Left cardiac atrium (tissue), 4 donors: ENCODE measurements around the gene ARHGEF16. TPM values are rescaled to one million over a fixed set of nuclear protein-coding genes. Genes with fewer than 3 reads are reported as not detected.
A peak's percentile ranks its signal among the peaks of the same experiment; 100 is the strongest.

ENCODE experiments used
- ATAC-seq, 2 donors: fragments of 200-7000 bp; cut with Tn5 transposase; one replicate each; pipeline ENCODE4 v1.9.1; 2020; ENCODE audit warnings: mild to moderate bottlenecking in 2 of 2, moderate library complexity in 2 of 2
- DNase-seq: peaks from one replicate; pipeline ENCODE4 v3.0.0-alpha.2; 2020
- intact Hi-C, 2 donors: fragments of 100-400 bp; cut with DNase I; formaldehyde crosslinking; loops; one replicate each; pipeline versions ENCODE4 v1.14.1 to v1.15.1; 2022 to 2023
- total RNA-seq, 2 donors: library from RNA; stranded (reverse); fragmentation: NEBNext Ultra II Directional; extraction: Animal tissue kit (Norgen Biotek cat#: 25700); gene quantifications; one replicate each; pipeline ENCODE4 v1.2.1, GENCODE V29; 2021
- donor health status: DM: no; HTN: yes; CAD: no.
- donor health status: DM: no; HTN: yes; CAD: no; lungs with severe emphysema.
- donor health status: DM: yes; HTN: yes; CAD: no.
- donor health status: Dilated cardiomyopathy.

ARHGEF16 gene
- total RNA-seq, 2 donors from 2014 or later = 0.68 to 2.3 TPM

DNA sequence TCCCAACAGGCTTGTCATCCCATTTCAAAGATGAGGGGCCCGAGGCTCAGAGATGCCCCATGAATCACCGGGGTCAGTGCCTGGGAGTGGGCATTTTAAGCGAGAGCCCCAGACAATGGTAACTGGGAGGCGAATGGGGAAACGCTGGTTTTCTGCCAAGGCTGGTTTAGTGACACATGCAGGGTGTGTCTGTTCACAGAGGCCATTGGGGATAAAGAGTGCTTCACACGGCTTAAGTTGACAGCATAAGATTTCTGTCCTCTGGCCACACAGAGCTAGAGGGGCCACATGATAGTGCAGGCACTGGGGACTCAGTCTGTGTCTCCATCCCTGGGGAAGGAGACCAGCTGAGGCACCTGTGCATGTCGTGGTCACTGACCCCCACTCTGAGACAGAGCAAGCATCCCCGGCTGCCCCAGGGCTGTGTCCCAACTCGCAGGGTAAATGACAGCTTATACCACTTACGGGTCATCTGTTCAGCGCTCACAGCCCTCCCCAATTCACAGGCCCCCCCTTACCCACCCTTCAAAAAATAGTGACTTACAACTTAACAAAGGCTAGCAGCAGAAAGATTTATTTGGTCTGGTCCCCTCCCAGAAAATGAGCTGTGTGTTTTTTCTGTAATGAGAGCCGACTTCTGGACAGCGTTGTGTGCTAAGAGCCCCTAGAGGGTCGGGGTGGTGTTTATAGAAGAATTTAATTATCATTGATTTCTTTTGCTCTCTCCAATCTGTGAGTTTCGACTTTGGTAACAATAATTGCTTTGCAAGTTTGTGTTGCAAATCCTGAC, 34.9 kb upstream of the ARHGEF16 start:
- no peak for ATAC-seq
- intact Hi-C loops = loop anchor here (5.0 to 10.0 kb wide), 6 partner anchors 542 to 1007 kb away; partner anchors contain the start of gene PEX10 (in 1 of the 2)
- no peak for DNase-seq

DNA sequence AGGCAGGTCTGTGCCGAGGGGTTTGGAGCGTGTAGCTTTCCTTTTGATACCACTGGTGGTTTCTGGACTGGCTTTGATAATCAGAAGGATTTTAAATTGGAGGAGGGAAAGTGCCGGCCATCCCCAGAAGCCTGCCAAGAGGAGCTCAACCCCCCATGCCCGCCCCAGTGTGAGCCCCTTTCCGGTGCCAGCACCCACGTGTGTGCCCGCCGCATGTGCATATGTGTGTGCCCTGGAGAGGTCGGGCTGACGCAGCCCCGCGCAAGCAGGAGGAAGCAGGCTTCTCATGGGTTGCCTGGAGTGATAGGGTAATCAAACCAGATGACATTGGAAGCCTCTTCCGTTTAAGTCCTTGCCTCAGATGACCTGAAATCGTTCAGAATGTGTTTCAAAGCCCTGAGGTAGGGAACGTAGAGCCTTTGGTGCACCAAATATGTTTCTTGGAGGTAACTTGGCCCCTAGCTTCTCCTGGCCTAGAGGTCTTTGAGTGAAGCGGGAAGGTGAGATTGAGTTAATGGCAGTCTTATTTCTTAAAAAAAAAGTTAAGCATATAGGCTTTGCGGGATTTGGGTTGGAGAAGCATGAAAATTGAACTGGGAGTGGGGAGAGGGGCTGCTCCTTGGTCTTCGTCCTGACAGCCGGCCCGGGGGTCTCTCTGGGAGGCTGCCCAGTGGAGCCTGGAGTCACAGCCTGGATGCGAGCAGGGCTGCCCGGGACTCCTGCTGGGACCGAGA, 34.1 kb upstream of the ARHGEF16 start:
- intact Hi-C loops = loop anchor here (5.0 to 10.0 kb wide), 6 partner anchors 543 to 1008 kb away; partner anchors contain the start of gene PEX10 (in 1 of the 2)
- DNase-seq = no peak
- ATAC-seq = no peak

DNA sequence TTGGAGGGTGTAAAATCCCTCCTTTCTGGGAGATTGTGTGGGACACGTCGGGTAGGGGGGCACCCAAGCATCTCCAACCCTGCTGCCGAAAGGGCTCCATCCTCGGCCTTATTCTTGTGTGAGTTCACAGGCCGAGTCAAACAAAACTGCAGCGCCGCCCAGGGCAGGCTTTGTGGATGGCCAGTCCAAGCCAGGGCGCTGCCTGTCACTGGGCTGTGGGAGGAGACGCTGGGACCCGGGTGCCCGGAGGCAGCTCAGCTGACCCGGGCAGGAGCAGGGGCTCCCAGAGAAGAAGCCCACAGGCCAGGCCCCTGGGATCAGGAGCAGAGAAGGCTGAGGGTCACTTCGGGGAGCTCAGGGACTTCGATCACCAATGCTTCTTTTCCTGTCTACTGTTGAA, 31.8 kb upstream of the ARHGEF16 start:
- ATAC-seq (no peak), DNase-seq (no peak)
- intact Hi-C loops = loop anchor here (5.0 to 10.0 kb wide), 6 partner anchors 545 to 1010 kb away; partner anchors contain the start of gene PEX10 (in 1 of the 2)

DNA sequence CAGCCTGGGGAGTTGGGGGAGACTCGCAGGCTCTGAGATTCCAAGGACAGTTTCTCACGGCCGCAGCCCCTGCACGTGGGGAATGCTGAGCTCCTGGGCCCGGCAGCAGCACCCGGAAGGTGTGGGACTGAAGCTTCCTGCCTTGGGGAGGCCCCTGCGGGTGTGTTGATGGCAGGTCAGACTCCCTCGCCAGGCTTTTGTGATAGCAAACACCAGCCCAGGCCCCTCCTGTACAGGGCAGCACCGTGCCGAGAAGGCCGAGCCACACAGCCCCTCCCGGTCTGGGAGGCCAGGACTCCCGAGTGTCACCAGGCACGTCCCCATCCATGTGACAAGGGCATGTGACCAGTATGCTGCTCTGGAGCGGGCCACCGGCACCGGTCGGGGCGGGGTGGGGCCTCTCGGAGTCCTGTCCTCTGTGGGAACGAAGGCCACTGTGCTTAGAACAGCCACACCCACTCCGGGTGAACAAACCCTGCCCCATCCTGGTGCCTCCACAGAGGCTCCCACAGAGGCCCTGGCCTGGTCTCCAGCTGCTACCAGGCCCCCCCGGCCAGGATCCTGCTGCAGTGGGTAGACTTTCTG, 31.1 kb upstream of the ARHGEF16 start:
- peak; percentile 60 for DNase-seq
- peak; percentile 62 for ATAC-seq
- intact Hi-C loops = loop anchor here (5.0 to 10.0 kb wide), 6 partner anchors 546 to 1011 kb away; partner anchors contain the start of gene PEX10 (in 1 of the 2)

DNA sequence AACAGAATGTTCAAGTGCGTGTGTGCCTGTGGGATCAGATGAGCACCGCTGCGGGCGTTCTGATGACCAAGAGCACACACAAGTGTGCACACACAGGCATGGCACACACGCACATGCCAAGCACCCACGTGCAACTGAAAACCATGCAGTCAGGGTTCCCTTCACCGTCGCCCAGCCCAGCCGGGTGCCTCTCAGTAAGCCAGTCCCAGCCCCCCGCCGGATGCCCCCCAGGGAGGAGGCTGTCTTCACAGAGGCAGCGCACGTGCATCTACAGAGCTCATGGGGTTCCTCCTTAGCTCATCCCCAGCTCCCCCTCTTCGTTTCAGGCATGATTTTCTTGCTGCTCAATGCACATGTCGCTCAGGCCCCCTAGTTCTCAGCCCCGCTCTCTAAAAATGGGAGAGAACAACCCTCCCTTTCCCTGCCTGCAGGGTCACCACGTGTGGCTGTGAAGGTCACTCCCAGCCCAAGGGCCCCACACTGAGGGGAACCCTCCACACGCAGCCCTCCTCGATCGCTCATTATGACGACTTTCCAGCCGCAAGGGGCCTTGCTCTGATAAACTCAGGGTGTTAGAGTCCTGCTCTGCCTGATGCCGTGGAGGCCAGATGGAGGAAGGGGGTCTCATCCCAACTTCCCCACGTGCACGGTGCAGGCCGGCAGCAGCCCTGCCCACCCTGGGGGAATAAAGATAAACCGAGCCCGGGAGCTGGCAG, 30.4 kb upstream of the ARHGEF16 start:
- intact Hi-C loops = loop anchor here (5.0 to 10.0 kb wide), 6 partner anchors 547 to 1012 kb away; partner anchors contain the start of gene PEX10 (in 1 of the 2)
- ATAC-seq = no peak
- no peak for DNase-seq

DNA sequence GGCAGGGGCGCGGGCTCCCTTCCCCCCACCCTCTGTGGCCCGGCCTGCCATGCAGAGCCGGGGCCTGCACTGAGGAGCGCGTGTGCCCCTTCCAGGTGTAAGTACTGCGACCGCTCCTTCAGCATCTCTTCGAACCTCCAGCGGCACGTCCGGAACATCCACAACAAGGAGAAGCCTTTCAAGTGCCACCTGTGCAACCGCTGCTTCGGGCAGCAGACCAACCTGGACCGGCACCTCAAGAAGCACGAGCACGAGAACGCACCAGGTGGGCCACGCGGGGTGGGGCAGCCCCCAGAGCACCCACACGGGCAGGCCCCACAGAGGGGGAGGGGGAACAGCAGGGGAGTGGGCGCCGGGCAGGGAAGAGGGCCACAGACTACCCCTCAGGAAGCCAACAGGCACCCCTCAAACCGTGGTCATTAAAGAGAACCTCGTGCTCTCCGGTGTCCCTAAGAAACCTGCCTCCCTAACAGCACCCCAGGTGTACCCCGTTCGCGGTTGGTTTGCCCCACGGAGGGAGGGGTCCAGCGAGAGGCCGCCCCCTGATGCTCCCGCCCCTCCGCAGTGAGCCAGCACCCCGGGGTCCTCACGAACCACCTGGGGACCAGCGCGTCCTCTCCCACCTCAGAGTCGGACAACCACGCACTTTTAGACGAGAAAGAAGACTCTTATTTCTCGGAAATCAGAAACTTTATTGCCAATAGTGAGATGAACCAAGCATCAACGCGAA, 28.8 kb upstream of the ARHGEF16 start:
- intact Hi-C loops = loop anchor here in 1 of 2 donors (10.0 kb wide), 3 partner anchors 551 to 1001 kb away; no protein-coding TSS in a partner anchor
- DNase-seq (no peak), ATAC-seq (no peak)

DNA sequence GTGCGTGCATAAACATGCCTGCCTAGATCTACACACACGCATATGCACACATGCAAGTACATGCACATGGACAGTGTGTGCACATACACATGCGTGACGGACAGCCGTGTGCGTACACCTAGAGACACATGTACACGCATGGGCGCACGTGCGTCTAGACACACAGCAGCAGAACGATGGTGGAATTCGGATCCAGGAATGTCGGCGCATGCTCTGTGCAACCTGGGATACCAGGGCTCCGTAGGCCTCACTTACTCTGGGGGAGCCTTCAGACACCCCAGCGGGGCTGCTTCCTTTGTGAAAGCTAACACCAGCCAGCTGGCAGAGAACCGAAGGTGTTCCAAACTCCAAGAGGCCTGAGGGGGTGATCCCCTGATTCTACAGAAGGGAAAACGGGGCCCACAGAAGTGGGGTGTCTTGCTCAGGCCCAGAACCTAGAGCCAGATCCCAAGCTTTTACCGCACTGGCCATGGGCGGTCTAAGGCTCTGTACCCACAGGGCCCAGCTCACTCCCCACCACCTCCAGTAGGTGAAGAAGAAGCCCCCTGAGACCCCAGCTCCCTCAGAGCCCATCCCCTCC, 27.4 kb upstream of the ARHGEF16 start:
- intact Hi-C loops = loop anchor here in 1 of 2 donors (10.0 kb wide), 3 partner anchors 552 to 1002 kb away; no protein-coding TSS in a partner anchor
- no peak for DNase-seq
- no peak for ATAC-seq

DNA sequence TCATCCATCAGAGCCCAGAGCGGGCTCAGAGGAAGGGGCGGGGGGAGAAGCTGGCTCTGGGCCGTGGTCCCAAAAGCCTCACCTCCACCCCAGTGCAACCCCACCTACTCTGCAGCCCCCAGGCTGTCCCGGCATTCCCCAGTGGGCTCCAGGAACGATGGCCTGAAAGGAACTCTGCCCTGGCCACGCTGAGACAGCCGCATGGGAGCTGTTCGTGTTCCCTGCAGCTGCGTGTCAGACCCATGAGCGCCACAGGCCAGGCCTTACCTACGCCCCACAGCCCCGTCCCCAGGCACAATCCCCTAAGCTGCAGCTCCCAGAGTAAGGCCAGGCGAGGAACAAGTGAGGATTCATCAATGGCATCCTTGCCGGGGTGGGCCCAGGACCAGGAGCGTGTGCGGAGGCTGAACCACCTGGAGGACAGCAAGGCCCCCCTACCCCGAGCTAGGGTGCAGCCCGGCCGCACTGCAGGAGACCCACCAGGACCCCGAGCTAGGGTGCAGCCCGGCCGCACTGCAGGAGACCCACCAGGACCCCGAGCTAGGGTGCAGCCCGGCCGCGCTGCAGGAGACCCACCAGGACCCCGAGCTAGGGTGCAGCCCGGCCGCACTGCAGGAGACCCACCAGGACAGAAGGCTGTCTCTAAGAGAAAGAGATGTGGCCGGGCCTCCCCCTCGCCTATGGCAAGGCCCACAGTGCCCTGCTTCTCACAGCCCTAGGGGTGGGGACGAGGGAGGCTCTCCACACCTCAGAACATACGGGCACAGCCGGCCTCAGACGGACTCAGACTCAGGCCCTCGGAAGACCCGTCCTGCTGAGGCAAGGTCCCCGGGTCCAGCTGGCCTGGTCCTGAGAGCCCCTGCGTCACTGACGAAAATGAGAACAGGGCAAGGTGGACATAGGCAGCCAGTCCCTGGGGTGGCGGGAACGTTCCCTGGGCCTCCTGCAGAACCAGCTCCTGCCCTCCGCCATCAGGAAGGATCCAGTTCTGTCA, 26.5 kb upstream of the ARHGEF16 start:
- DNase-seq (no peak), ATAC-seq (no peak)
- intact Hi-C loops = loop anchor here in 1 of 2 donors (10.0 kb wide), 3 partner anchors 553 to 1003 kb away; no protein-coding TSS in a partner anchor

DNA sequence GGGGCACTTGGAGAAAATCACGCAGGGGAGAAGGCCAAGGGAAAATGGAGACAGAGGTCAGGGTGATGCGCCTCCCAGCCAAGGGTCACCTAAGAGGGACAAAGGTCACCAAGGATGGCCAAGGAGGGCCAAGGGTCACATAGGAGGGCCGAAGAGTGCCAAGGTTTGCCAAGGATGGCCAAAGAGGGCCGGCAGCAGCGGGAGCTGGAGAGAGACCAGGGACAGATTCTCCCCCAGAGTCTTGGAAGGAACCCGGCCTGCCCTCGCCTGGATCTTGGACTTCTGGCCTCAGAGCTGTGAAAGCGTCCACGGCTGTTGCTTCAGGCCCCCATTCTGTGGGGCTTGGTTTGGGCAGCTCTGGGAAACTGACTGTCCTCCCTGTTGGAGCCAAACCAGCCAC, 25.6 kb upstream of the ARHGEF16 start:
- DNase-seq = no peak
- peak in 1 of 2 donors; percentile 35 for ATAC-seq
- intact Hi-C loops = loop anchor here in 1 of 2 donors (10.0 kb wide), 3 partner anchors 554 to 1004 kb away; no protein-coding TSS in a partner anchor

DNA sequence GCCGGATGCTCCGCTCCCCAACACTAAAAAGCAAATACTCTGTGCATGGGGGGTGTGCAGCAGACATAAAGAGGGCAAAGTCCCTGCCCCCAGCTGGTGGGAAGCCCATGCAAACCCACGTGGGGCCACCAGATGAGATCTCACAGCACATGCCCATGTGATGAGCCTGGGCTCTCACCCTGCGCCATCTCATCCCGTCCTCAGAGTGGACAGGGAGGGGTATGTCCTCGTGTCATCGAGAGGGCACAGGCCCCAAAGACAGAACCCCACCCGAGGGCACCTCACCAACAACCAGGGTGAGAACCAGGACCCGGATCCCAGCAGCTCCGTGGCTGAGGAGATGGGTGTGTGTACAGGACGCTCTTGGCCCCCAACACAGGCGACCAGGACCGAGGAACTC, 25.1 kb upstream of the ARHGEF16 start:
- DNase-seq (no peak), ATAC-seq (no peak)
- intact Hi-C loops = loop anchor here in 1 of 2 donors (10.0 kb wide), 3 partner anchors 555 to 1005 kb away; no protein-coding TSS in a partner anchor

DNA sequence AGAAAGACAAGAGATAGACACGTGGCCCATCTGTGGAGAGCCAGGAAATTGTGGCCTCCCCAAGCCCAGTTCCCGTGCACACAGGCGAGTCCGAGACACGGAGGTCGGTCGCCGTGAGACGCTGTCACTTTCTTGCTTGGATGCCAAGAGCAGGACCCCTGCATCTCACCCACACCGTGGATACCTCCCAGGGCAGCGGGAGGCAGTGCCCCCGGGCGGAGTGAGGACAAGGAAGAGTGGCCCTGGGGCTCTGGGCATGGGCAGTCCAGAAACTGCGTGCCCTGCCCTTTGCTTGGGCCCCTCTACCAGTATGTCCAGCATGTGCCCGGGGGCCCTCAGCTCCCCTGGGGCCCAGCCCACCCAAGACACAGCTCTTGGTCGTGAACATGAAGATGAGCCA, 24.7 kb upstream of the ARHGEF16 start:
- intact Hi-C loops = loop anchor here in 1 of 2 donors (10.0 kb wide), 3 partner anchors 555 to 1005 kb away; no protein-coding TSS in a partner anchor
- DNase-seq (no peak), ATAC-seq (no peak)

DNA sequence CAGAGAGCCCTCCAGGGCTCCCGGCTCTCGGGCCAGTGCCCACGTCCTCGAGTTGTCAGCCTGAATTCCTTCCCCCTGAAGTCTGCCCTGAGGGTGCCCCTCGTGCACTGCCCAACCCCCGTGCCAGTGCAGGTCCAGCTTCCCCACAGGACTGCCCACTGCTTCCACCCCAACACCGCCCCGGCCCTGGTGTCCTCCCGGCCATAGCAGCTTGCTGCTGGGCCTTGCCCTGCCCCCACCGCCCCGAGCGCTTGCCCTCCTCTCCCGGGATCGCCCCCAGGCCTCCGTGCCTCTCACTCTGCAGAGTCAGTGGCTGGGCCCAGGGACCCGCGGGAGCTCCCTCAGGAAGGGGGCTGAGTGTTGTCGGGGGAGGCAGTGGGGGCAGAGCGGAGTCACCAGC, 24.1 kb upstream of the ARHGEF16 start:
- DNase-seq (no peak), ATAC-seq (no peak)
- intact Hi-C loops = no loop called here

DNA sequence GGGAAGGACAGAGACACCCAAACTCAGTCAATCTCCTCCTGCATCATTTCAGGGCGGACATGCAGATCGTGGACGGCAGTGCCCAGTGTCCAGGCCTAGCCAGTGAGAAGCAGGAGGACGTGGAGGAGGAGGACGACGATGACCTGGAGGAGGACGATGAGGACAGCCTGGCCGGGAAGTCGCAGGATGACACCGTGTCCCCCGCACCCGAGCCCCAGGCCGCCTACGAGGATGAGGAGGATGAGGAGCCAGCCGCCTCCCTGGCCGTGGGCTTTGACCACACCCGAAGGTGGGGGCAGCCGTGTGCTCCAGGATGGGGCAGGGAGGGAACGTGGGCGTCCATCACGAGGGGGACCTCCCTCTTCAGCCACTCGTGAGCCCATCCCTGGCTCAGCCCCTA, 23.6 kb upstream of the ARHGEF16 start:
- intact Hi-C loops = no loop called here
- DNase-seq = no peak
- no peak for ATAC-seq

DNA sequence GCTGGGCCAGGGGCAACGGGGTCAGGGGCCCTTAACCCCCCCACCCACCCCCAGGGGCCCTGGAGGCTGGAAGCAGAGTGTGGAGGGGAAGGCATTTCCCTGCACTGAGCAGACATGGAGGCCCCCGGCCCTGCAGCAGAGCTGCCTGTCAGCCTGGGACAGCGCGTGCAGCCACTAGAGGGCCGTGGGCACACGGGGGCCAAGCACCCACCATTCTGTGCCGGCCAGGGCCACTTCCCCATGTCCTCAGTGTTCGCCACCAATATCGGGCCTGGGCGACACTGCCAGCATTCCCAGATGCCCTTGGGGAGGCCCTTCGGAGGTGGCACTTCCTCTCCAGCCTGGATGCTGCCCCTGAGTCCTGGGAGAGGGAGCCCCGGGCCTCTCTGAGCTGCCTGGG, 23.2 kb upstream of the ARHGEF16 start:
- intact Hi-C loops = no loop called here
- DNase-seq = no peak

DNA sequence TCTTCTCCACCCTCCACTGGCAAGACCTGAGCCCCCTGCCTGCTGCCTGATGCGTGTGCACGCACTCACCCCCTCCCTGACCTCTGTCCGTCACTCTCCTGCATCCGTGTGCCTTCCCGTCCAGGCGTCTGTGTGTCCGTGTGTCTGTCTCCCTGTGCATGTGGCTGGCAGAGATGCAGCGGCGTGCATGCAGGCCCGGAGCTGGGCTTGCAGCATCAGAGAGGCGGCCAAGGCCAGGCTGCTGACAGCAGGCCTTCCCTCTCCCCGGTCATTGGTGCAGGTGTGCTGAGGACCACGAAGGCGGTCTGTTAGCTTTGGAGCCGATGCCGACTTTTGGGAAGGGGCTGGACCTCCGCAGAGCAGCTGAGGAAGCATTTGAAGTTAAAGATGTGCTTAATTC, 22.8 kb upstream of the ARHGEF16 start:
- ATAC-seq (no peak), DNase-seq (no peak)
- intact Hi-C loops = no loop called here

More for the DNA sequence above, 23.2 kb upstream of the ARHGEF16 start:
- ATAC-seq = no peak

DNA sequence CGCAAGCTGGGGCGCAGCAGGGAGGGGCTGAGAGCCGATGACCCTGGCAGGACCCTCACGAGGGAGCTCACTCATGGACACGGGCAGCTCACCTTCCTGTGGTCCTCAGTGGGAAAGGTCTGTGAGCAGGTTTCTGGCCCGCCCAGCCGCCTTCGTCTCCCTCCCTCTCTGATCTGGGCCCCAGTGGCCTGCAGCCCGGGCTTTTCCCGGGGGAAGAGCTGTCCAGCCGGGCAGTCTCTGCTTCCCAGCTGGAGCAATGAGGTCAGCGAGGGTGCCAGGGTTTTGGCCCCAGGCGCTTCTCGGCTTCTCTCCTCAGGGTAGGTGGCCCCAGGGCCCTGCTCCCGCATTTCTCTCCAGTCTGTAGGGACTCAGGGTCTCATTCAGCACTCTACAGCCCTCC, 22.2 kb upstream of the ARHGEF16 start:
- intact Hi-C loops = no loop called here
- no peak for DNase-seq
- ATAC-seq = peak in 1 of 2 donors; percentile 50
